Calu3 (cell line): Measurements from ENCODE around the gene HTR7. TPM values are rescaled to one million over a fixed set of nuclear protein-coding genes. Genes with fewer than 3 reads are reported as not detected.

Experiments
- BruUV-seq: library from RNA; stranded (reverse); fragments of 400-500 nt; replicated peaks from 2 replicates; lab custom pipeline; 2021; lab: Mats Ljungman, UMichigan
- CTCF ChIA-PET: fragments of 300-600 bp; sonication (Branson Sonifier 250); formaldehyde crosslinking; loops from one replicate; lab custom pipeline; 2022; ENCODE audit warnings: antibody characterized with exemption; lab: Charles Lee
- DNase-seq: peaks from one replicate; pipeline ENCODE4 v3.0.0; 2022
- H3K27ac Mint-ChIP-seq: one replicate; pipeline ENCODE4 v1.8.0; 2022; ENCODE audit warnings: mixed read lengths; ENCODE audit not compliant: unreplicated experiment
- H3K27me3 Mint-ChIP-seq: one replicate; pipeline ENCODE4 v1.8.0; 2022; ENCODE audit warnings: mixed read lengths; ENCODE audit not compliant: unreplicated experiment
- H3K36me3 Mint-ChIP-seq: one replicate; pipeline ENCODE4 v1.8.0; 2022; ENCODE audit warnings: mild to moderate bottlenecking, moderate library complexity, mixed read lengths; ENCODE audit not compliant: insufficient read depth, unreplicated experiment
- H3K4me1 Mint-ChIP-seq: one replicate; pipeline ENCODE4 v1.8.0; 2022; ENCODE audit warnings: mild to moderate bottlenecking, low read depth, mixed read lengths; ENCODE audit not compliant: unreplicated experiment
- H3K4me3 Mint-ChIP-seq: one replicate; pipeline ENCODE4 v1.8.0; 2022; ENCODE audit warnings: mild to moderate bottlenecking, low read depth, moderate library complexity, mixed read lengths; ENCODE audit not compliant: unreplicated experiment
- H3K9me3 Mint-ChIP-seq: one replicate; pipeline ENCODE4 v1.8.0; 2022; ENCODE audit warnings: low read depth, mixed read lengths; ENCODE audit not compliant: unreplicated experiment
- intact Hi-C: fragments of 100-400 bp; cut with micrococcal nuclease; formaldehyde crosslinking; loops from one replicate; pipeline ENCODE4 v1.10.0; 2022; ENCODE audit not compliant: unreplicated experiment
- total RNA-seq: library from RNA; stranded (reverse); gene quantifications from 2 replicates; pipeline ENCODE4 v1.2.3, GENCODE V29; 2022
- TF ChIP-seq, protein P1 (sequence below): fragments of 200-600 bp; IDR thresholded peaks from one replicate; pipeline ENCODE4 v1.8.0; 2022; ENCODE audit warnings: antibody characterized with exemption; ENCODE audit not compliant: unreplicated experiment

HTR7 gene
- total RNA-seq, 1 experiment from 2014 or later: 0.12 TPM

- TF ChIP-seq, protein P1, sequence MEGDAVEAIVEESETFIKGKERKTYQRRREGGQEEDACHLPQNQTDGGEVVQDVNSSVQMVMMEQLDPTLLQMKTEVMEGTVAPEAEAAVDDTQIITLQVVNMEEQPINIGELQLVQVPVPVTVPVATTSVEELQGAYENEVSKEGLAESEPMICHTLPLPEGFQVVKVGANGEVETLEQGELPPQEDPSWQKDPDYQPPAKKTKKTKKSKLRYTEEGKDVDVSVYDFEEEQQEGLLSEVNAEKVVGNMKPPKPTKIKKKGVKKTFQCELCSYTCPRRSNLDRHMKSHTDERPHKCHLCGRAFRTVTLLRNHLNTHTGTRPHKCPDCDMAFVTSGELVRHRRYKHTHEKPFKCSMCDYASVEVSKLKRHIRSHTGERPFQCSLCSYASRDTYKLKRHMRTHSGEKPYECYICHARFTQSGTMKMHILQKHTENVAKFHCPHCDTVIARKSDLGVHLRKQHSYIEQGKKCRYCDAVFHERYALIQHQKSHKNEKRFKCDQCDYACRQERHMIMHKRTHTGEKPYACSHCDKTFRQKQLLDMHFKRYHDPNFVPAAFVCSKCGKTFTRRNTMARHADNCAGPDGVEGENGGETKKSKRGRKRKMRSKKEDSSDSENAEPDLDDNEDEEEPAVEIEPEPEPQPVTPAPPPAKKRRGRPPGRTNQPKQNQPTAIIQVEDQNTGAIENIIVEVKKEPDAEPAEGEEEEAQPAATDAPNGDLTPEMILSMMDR: no peak
- H3K36me3 Mint-ChIP-seq: no peaks in the 10 kb centered on the region
- no peak for DNase-seq
- no peaks in the 10 kb centered on the region for H3K9me3 Mint-ChIP-seq
- H3K27me3 Mint-ChIP-seq: peaks cover 35% of the 10 kb centered on the region
- no TSS peak for BruUV-seq
- no peaks in the 10 kb centered on the region for H3K4me1 Mint-ChIP-seq
- no peak overlapping the region for H3K4me3 Mint-ChIP-seq
- intact Hi-C loops: no loop called here
- no peak overlapping the region for H3K27ac Mint-ChIP-seq
- CTCF ChIA-PET: no interaction called here
Observed at GRCh38 chr10:90712529-90712928, 145.3 kb downstream of the HTR7 start.

DNA sequence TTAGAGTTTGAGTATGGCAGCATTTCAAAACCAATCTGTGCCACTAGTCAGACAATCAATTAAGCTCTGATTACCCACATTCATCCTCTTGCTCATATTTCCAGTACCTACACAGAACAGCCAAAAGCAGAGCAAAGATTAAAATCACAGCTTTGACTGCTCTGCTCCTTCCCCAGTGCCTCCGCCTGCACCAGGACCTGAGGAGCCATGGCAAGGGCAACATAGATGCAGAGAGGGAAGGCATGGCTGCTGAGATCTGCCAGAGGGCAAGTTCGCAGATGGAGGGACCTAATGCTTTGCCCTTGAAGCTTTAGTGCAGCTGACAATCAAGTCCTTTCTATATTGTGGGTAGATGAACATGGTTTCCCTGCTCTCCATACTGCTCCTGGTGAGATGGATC is 148.1 kb downstream of the HTR7 start:
- Mint-ChIP-seq H3K36me3 (no peaks in the 10 kb centered on the region), H3K4me3 (no peak overlapping the region), H3K4me1 (no peaks in the 10 kb centered on the region), H3K27me3 (peaks cover 38% of the 10 kb centered on the region), H3K27ac (no peak overlapping the region), H3K9me3 (no peaks in the 10 kb centered on the region)
- CTCF ChIA-PET: no interaction called here
- BruUV-seq: no TSS peak
- TF ChIP-seq, protein P1: no peak
- DNase-seq: no peak
- intact Hi-C loops: no loop called here

DNA sequence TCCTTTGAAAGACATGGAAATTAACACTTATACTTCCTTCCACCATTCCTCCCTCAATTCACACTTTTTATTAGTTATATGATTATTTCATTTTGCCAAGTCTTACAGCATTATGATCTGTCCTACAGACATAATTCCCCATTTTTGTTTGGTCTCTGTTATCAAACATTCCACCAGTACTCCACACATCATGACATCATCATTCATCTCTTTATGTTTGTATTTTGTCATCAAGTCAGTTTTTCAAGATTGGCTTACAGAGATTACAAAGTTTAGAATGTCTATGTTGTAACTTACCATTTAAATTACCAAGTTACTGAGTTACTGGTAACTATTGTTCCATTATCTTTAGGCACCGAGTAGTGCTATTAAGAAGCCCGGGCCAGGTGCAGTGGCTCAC is 150.2 kb downstream of the HTR7 start:
- intact Hi-C loops: no loop called here
- Mint-ChIP-seq H3K27ac (no peak overlapping the region), H3K27me3 (peaks cover 46% of the 10 kb centered on the region), H3K4me1 (no peaks in the 10 kb centered on the region), H3K9me3 (no peaks in the 10 kb centered on the region), H3K36me3 (no peaks in the 10 kb centered on the region), H3K4me3 (no peak overlapping the region)
- BruUV-seq: no TSS peak
- no peak for DNase-seq
- CTCF ChIA-PET: no interaction called here
- TF ChIP-seq, protein P1: no peak

- peaks cover 27% of the 10 kb centered on the region for H3K27me3 Mint-ChIP-seq
- H3K4me1 Mint-ChIP-seq: no peaks in the 10 kb centered on the region
- TF ChIP-seq, protein P1: no peak
- H3K36me3 Mint-ChIP-seq: no peaks in the 10 kb centered on the region
- no peak overlapping the region for H3K27ac Mint-ChIP-seq
- H3K9me3 Mint-ChIP-seq: no peaks in the 10 kb centered on the region
- no peak for DNase-seq
- CTCF ChIA-PET: no interaction called here
- intact Hi-C loops: no loop called here
- H3K4me3 Mint-ChIP-seq: no peak overlapping the region
- BruUV-seq: no TSS peak
Observed at GRCh38 chr10:90701428-90701827, 156.4 kb downstream of the HTR7 start.
